KBM-7 (cell line): ENCODE data around the gene KBTBD12.

Experiments used
- DNase-seq: peaks from one replicate; pipeline ENCODE4 v3.0.0-alpha.2; 2015
- in situ Hi-C: fragments of 300-500 bp; cut with MboI; formaldehyde crosslinking; loops from 2 replicates; pipeline ENCODE4 v1.14.3; 2020; ENCODE audit warnings: low sequenced_read_pairs, low pct_unique_long_range_greater_than_20kb, mixed read lengths

Gene KBTBD12

GRCh38 chr3:127938800-127939199 is 23.8 kb downstream of the KBTBD12 start:
- DNase-seq: no peak
- in situ Hi-C loops: no loop called here

GRCh38 chr3:127940116-127940515 is 25.1 kb downstream of the KBTBD12 start:
- peak; percentile 5 for DNase-seq
- in situ Hi-C loops: no loop called here

DNA sequence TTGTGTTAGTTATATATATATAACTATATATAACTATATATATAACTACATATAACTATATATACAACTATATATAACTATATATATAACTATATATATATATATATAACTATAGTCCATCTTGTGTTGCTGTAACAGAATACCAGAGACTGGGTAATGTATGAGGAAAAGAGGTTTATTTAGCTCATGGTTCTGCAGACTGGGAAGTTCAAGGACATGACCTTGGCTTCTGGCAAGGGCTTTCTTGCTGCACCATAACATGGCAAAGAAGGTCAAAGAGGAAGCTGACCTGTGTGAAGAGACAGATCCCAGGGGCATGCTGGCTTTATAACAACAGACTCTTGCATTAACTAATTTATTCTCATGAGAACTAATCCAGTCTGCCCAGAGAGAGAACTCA is 27.6 kb downstream of the KBTBD12 start:
- no peak for DNase-seq
- in situ Hi-C loops: no loop called here

DNA sequence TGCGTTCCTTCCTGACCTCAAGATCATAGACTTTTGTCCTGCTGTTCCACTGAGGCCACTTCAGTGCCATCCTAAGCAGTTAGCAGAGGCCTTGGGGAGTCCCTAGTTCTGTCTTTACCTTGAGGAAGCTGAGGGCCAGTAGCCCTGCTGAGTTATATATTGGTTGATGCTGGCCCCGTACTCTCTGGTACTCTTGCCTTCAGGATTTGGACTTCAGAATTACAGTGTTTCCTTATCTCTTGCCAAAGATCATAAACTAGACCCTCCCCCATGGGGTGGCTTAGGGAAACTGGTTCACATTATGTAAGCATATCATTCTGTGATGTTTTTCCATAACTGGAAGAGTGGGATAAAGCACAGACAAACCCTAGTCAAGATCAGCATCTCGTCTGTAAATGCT is 33.2 kb downstream of the KBTBD12 start:
- in situ Hi-C loops: no loop called here
- DNase-seq: no peak

DNA sequence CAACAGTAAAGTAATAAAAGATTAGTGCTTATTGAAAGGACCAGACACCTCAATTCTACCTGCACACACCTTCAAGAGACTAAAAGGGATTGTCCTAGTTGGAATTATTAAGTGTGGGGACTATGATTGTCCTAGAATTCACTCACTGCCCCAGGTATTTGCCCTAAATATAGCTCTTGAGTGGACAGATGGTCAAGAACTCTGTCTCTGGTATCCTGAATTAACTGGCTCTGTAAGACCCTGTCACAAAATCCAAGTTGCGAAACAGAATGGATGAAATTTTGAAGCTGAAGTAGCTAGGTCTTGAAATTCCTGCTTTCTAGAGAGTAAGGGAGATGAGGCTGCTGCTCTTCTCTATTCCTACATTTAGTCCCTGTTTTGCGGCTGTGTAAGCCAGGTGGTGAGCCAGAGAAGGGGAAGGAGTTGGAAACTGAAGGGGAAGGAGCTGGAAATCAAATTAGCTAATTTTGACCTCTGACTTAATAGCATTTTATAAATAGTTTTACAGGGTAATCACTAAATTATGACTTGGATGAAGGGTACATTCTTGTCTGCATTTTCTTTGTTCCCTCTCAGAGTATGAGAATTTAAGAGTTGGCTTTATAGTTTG is 34.5 kb downstream of the KBTBD12 start:
- no peak for DNase-seq
- in situ Hi-C loops: no loop called here

DNA sequence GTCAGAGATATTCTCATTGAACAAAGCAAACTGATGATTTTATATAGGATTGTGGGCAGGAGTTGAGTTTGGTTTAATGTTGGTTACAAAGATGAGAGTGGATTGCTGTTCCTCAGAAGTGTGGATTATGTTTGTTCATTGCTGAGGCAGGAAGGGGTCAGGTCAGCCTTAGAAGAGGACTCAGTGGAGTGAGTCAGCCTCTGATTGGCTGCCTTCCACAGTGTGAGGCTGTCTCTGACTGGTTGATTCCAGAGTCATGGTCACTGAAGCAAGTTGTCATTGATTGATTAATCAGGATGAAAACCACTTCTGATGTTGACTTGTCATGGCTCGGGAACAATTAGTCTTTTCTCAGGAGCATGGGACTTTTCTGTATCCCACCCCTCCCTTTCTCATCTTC is 36.2 kb downstream of the KBTBD12 start:
- no peak for DNase-seq
- in situ Hi-C loops: no loop called here

DNA sequence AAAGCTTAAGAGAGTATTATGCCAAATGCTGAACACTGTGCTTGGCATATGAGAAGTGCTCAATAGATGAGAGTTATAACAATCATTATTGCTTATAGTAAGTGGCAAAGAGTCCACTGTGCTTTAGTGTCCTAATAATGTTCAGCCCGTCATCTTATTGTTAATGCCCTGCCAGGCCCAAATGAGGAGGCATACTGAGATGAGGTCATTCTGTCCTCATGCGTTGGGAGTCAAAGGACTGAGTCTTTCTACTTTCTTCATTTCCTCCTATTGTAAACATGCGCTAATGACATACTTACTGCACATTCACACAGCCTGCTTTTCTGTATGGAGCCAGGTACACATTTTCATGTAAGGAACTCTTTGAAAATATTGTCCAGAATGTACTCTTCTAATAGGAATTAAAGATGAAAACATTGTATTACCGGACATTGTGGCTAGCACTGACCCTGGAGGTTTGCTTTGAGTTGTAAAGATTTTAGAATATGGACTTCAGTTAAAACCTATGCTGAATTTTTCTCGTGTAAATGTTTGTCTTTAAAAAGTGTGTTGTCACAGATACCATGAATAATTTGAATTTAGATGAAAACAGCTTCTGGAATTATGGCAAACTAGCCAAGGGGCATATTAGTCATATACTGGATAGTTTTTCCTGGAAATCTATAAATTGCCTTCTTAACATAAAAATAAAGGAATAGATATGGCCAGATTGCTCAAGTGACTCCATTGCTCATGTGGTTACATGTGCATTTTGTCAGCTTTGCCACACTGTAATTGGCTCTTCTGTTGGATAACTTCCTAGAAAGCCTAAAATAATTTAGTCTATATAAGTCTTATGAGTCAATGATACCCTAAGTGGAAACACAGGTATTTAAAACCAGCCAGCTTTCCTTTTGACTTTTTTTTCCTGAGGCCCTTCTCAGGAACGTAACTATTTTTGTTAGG is 38.3 kb downstream of the KBTBD12 start:
- DNase-seq: no peak
- in situ Hi-C loops: no loop called here

DNA sequence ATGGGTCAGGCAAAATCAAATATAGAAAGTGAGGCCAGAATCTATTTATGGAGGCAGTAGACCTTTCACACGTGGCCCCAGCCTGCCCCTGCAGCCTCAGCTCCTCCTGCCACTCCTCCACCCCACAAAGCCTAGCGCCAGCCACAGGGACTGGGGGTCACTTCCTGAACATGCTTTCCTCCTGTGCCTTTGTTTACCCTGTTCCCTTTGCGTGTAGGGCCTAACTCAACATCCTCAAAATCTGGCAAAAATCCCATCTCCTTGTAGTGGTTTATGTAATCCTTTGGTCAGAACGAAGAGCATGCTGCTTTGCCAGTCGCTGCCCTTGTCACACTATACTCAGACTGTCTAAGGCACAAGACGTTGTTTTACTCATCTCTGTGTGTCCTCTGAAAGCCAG is 39.6 kb downstream of the KBTBD12 start:
- in situ Hi-C loops: no loop called here
- no peak for DNase-seq

DNA sequence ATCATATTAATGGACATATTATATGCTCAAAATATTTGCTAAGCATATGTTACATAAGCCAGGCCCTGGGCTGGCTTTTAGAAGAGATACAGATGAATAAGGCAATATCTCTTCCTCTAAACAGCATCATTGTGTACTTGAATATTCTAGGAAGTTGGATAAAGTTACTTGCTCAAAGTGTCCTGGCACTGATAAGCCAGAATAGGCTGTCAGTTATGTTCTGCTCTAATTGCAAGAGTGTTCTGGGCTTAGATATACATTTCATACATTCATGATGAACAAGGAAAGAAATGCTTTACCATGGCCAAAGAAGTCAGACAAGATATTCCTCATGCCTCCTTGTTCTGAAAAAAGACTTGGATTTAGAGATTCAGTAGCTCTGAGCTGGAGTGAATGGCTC is 40.7 kb downstream of the KBTBD12 start:
- in situ Hi-C loops: no loop called here
- no peak for DNase-seq

DNA sequence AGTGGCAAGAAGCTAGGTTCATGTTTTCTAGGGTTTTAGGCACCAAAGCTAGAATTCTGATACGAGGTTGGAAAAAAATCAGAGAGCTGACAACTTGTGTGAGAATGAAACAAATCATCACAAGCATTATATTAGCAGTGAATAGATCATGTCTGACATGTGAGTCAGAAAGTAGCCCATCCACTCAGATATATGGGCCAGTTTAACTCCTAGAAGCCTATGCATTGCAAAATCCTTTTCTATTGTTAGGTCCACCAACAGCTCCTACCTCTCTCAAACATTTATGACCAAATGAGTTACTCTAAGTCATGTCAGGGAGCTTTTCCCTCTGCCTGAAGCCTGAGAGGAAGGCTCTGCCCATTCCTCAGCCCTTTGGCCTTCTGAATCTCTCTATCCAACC is 44.0 kb downstream of the KBTBD12 start:
- no peak for DNase-seq
- in situ Hi-C loops: no loop called here

DNA sequence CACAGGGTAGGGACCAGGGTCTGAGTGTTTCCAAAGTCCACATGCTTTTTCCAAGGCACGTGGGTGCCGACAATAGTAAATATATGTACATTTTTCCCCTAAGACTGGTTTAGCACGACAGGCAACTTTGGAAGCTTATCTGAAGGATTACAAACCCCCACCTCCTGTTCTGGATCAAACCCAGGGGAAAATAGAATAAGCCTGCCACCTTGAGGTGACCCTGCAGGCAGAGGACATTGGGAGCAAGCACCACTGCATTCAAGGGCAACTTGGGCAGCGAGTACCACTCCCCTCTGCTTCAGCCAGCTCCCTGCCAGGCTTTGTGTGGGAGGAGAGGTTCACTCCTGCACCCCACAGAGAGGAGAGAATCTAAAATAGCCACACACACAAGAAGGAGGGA is 44.8 kb downstream of the KBTBD12 start:
- in situ Hi-C loops: no loop called here
- peak; percentile 20 for DNase-seq

DNA sequence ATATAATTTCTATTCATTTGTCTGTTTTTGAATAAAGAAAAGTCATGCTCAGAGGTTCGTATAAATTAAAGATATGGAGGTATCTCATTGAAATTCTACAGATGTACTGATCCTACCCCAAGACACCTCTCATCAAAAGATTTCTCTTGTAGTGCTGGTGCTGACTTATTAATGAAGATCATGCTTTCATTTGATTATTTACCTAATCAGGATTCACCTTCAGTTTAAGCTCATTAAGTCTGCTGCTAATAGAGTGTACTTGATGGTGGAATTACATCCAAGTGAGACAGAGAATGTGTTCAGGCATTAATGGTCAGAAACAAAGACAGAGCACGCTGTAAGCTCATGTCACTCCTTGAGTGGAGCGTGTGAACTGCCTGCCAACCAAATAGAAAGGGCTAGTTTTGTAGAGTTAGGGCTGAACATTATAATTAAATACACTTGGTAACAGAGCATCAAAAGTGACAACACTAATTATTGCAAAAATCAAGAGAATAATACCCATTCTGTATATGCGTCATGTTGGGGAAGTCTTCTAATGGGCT is 45.5 kb downstream of the KBTBD12 start:
- DNase-seq: no peak
- in situ Hi-C loops: no loop called here

DNA sequence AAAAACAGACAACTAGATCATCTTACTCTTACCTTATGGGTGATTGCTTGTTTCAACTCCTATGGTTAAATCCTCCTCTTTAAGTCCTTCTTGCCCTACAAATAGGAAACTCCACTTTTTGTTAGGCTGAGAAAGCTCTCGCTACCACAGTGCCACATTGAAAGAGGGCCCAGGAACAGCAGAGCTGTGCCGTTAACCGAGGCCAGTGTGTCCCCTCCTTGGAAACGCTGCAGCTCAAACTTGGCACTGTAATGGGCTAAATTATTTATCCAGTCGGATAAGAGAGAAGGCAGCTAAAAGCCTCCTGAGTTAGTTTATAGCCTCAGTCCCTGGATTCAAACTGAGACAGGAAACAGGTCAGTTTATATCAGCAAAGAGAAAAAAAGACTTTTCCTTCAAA is 46.1 kb downstream of the KBTBD12 start:
- in situ Hi-C loops: no loop called here

DNA sequence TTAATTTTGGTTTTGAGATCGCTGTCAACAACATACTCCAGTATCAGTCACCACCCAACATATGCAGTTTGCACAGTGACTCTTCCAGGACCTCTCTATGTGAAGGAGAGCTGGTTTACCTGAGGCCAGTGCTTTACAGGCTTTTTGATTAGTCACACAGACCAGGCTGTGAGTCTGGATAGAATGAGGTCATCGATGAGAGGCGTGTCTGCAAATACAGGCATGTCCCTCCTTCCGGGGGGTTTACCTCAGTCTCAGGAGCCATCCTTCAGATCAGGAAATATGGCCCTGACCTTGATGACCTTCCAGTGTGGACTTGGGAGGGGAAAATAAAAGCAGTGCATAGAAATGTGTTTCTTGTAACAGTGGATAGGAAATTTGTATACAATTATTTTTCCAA is 46.9 kb downstream of the KBTBD12 start:
- in situ Hi-C loops: no loop called here
- DNase-seq: no peak

More for the DNA sequence above, 46.1 kb downstream of the KBTBD12 start:
- DNase-seq: no peak

DNA sequence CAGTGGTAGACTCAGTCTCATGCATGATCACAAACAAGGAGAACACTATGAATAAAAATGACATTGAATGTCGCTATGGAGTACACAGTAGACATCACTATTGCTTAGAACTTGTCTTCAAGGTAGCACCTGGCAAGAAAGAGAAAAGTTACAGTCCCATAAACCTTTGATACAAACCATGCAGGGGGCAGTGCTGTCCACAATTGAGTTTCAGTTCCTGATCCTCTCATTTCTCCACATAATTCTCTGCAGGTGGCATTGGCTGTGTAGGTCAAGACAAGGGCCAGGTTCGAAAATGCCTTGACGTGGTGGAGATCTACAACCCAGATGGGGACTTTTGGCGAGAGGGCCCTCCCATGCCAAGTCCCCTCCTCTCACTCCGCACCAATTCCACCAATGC is 47.9 kb downstream of the KBTBD12 start:
- DNase-seq: no peak
- in situ Hi-C loops: no loop called here

GRCh38 chr3:127964053-127964452 is 49.0 kb downstream of the KBTBD12 start:
- in situ Hi-C loops: no loop called here

DNA sequence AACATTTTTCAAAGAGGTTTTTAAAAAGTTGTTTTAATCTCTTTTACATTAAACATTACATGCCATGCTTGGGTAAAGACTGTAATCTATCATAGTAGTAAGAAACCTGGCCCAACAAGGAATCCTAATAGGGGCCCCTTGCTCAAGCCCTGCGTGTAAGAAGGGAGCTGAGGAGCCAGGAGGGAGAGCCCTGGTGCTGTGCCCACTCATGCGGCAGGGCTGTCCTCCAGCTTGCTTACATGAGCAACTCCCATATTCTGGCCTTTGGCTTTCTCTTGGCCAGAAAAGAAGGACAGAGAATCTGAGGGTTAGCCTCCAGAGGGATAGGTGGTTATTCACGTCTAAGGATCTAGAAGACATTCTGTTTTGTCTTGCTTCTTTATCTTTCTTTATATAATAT is 49.8 kb downstream of the KBTBD12 start:
- DNase-seq: no peak
- in situ Hi-C loops: no loop called here

More at GRCh38 chr3:127964053-127964452, 49.0 kb downstream of the KBTBD12 start:
- no peak for DNase-seq

GRCh38 chr3:127967316-127967715 is 52.3 kb downstream of the KBTBD12 start:
- in situ Hi-C loops: no loop called here
- DNase-seq: no peak

DNA sequence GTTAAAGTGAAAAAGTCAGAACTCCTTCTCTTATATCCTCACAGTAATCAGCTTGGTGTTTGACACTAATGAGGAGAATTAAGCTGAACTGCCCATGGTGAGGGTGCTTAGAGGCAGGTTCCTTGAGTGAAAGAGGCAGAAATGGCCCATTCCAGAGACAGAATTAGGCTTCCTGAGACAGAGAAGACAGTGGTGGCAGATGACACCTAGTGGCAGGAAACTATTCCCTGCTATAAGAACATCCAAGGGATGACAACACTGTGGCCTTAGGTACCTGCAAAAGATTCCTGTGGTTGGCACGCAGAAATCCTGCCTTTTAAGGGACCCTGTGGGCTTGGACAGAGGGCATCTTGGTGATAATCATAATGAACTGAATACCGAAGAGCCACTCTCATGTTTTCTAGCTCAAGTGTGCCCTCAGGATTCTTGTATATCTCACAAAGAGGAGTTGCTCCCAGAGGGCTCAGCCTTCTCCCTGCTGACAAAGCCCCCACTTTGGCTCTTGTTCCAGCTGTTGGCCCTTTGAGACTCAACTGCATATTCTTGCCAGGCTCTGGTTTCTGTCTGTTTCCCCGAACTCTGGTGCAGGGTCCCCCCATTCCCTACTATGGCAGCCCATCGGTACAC is 56.0 kb downstream of the KBTBD12 start:
- in situ Hi-C loops: no loop called here
- peak; percentile 53 for DNase-seq

GRCh38 chr3:127974226-127974625 is 59.2 kb downstream of the KBTBD12 start:
- in situ Hi-C loops: no loop called here
- no peak for DNase-seq
